PC-3 (cell line): Measurements from ENCODE around the gene SLC7A7.

Experiments used
- EZH2 ChIP-seq: fragments of 300-600 bp; sonication (generic); IDR thresholded peaks from one replicate; pipeline ENCODE4 v1.6.1; 2017; ENCODE audit warnings: antibody characterized with exemption, mild to moderate bottlenecking, low read length; ENCODE audit not compliant: unreplicated experiment
- EZH2phosphoT487 ChIP-seq: fragments of 300-600 bp; sonication (generic); IDR thresholded peaks from 2 replicates; pipeline ENCODE4 v1.6.1; 2018; ENCODE audit warnings: mild to moderate bottlenecking, antibody characterized with exemption, low read length, borderline replicate concordance
- TF ChIP-seq, protein P1 (sequence below): fragments of 300-600 bp; sonication (generic); conservative IDR thresholded peaks from 2 replicates; pipeline ENCODE4 v1.5.1; 2017; ENCODE audit warnings: antibody characterized with exemption, low read depth, mild to moderate bottlenecking, low read length

DNA sequence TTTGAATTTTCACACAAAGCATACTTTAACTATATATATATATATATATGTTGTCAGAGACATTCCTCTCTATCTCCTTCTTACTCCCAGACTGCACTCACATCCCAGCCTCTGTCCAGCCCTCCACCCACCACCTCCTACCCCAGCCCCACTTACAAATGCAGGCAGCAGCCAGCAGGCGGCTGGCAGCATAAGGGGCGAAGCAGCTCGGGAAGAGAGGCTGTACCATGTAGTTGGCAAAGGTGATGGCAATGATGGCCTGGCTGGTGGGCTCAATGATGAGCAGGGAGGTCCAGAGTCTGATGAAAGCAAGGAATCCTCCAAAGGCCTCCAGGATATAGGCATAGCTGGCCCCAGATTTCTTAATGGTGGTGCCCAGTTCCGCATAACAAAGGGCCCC, 2.5 kb downstream of the SLC7A7 start:
- TF ChIP-seq, protein P1, sequence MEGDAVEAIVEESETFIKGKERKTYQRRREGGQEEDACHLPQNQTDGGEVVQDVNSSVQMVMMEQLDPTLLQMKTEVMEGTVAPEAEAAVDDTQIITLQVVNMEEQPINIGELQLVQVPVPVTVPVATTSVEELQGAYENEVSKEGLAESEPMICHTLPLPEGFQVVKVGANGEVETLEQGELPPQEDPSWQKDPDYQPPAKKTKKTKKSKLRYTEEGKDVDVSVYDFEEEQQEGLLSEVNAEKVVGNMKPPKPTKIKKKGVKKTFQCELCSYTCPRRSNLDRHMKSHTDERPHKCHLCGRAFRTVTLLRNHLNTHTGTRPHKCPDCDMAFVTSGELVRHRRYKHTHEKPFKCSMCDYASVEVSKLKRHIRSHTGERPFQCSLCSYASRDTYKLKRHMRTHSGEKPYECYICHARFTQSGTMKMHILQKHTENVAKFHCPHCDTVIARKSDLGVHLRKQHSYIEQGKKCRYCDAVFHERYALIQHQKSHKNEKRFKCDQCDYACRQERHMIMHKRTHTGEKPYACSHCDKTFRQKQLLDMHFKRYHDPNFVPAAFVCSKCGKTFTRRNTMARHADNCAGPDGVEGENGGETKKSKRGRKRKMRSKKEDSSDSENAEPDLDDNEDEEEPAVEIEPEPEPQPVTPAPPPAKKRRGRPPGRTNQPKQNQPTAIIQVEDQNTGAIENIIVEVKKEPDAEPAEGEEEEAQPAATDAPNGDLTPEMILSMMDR: no peak
- TF ChIP-seq EZH2 (no peak), EZH2phosphoT487 (no peak)
